Measurements from ENCODE around the gene USP7.

DNA sequence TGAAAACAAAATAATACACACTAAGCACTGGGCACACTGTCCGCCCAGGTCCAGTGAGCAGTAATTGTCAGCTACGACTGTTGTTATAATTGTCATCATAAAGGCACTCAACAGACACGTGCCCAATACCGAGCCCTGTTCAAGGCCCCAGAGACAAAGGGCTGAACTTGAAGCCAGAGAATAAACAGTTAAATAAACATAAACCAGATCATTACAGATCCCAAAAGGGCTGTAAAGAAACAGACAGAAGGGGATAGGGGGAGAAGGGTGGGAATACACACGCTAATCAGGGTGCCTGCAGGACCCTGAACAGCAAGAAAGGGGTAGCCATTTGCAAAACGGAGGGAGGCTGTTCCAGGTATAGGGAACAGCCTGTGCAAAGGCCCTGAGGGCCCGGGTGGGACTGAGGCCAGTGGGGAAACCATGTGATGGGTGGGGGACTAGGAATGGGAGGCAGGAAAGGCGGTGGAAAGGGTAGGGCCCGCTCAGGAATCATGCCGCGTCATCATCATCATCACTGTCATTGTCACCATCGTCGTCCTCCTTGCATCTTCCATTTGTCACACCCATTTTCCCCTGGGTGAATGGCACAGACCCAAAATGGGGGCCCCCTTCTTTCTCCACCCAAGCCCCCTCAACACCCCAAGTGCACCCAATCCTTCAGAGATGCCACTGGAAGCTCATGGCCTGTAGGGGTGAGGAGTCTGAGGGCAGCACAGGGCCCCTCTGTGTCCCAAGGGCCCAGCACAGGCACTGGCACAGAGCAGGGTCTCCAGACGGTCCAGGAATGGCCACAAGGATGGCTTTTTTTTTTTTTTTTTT is 101.2 kb downstream of the USP7 start:
- TF ChIP-seq, protein P1, sequence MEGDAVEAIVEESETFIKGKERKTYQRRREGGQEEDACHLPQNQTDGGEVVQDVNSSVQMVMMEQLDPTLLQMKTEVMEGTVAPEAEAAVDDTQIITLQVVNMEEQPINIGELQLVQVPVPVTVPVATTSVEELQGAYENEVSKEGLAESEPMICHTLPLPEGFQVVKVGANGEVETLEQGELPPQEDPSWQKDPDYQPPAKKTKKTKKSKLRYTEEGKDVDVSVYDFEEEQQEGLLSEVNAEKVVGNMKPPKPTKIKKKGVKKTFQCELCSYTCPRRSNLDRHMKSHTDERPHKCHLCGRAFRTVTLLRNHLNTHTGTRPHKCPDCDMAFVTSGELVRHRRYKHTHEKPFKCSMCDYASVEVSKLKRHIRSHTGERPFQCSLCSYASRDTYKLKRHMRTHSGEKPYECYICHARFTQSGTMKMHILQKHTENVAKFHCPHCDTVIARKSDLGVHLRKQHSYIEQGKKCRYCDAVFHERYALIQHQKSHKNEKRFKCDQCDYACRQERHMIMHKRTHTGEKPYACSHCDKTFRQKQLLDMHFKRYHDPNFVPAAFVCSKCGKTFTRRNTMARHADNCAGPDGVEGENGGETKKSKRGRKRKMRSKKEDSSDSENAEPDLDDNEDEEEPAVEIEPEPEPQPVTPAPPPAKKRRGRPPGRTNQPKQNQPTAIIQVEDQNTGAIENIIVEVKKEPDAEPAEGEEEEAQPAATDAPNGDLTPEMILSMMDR (conservative IDR thresholded peaks at IDR 0.05; ENCODE audit: low read depth, low read length) = no peak
- TF ChIP-seq EZH2 (IDR thresholded peaks at IDR 0.05; ENCODE audit: low read length, unreplicated experiment) = no peak
- TF ChIP-seq EZH2phosphoT487 (IDR thresholded peaks at IDR 0.05; ENCODE audit: borderline replicate concordance, low read length) = no peak
